SK-N-SH (cell line): Measurements from ENCODE around the gene CLIC4. TPM values are rescaled to one million over a fixed set of nuclear protein-coding genes. Genes with fewer than 3 reads are reported as not detected.
A peak's percentile ranks its signal among the peaks of the same experiment; 100 is the strongest.
"Not testable (repeated sequence)": the region's sequence is repeated elsewhere in the genome, so short reads cannot be mapped to it uniquely, and the experiment has no call there.

Experiments
- CTCF ChIA-PET: fragments of 300-600, 350-600 bp; formaldehyde crosslinking; extraction: SDS; loops from one replicate; lab custom pipeline; 2021; lab: Yijun Ruan, JAX
- POLR2A ChIA-PET: fragments of 350-600 bp; sonication (Branson Sonifier 250); formaldehyde crosslinking; extraction: SDS; loops from one replicate; lab custom pipeline; 2020; ENCODE audit warnings: antibody characterized with exemption, inconsistent platforms; lab: Yijun Ruan, JAX
- DNase-seq: peaks from one replicate; pipeline ENCODE4 v3.0.0; 2012
- H2AFZ ChIP-seq: fragments of 200-600 bp; sonication (generic); 2 replicates; pipeline ENCODE4 v1.8.1; 2016; ENCODE audit warnings: antibody characterized with exemption, mild to moderate bottlenecking, low read depth
- H3F3A ChIP-seq: fragments of 200-600 bp; sonication (generic); replicated peaks from 2 replicates; pipeline ENCODE3; 2016; ENCODE audit warnings: antibody characterized with exemption, mild to moderate bottlenecking; ENCODE audit not compliant: insufficient read depth
- H3K27ac ChIP-seq, 2 experiments: fragments of 200-500 bp in 1 of 2; fragments of 200-600 bp in 1 of 2; sonication (Bioruptor generic) in 1 of 2; sonication (generic), shearing (Covaris generic) in 1 of 2; 2 replicates each; pipeline versions ENCODE4 v1.5.1 to v1.6.1; 2014 to 2016; ENCODE audit warnings: low read depth in 2 of 2, inconsistent platforms in 1 of 2, low read length in 1 of 2, mild to moderate bottlenecking in 1 of 2, mixed read lengths in 1 of 2
- H3K27me3 ChIP-seq: fragments of 200-600 bp; sonication (generic), shearing (Covaris generic); 2 replicates; pipeline ENCODE4 v1.6.1; 2016; ENCODE audit warnings: mixed run types; ENCODE audit not compliant: insufficient read depth
- H3K36me3 ChIP-seq, 2 experiments: fragments of 200-500 bp in 1 of 2; fragments of 200-600 bp in 1 of 2; sonication (Bioruptor generic) in 1 of 2; sonication (generic) in 1 of 2; replicated peaks in 1 of 2; 2 replicates each; pipeline versions ENCODE3 to v1.5.1; 2014 to 2016; ENCODE audit warnings: low read length in 1 of 2, mild to moderate bottlenecking in 1 of 2; ENCODE audit not compliant: insufficient read depth in 2 of 2, control insufficient read depth in 1 of 2
- H3K4me1 ChIP-seq, 2 experiments: fragments of 200-500 bp in 1 of 2; fragments of 200-600 bp in 1 of 2; sonication (Bioruptor generic) in 1 of 2; sonication (generic), shearing (Covaris generic) in 1 of 2; 2 replicates each; pipeline versions ENCODE4 v1.5.1 to v1.6.1; 2014 to 2016; ENCODE audit warnings: low read depth in 1 of 2, low read length in 1 of 2, mixed run types in 1 of 2; ENCODE audit not compliant: insufficient read depth in 2 of 2, control insufficient read depth in 1 of 2
- H3K4me2 ChIP-seq: fragments of 200-600 bp; sonication (generic), shearing (Covaris generic); 2 replicates; pipeline ENCODE4 v1.6.1; 2017; ENCODE audit warnings: mixed run types
- H3K4me3 ChIP-seq, 2 experiments: fragments of 200-500 bp in 1 of 2; fragments of 200-600 bp in 1 of 2; sonication (Bioruptor generic) in 1 of 2; sonication (generic), shearing (Covaris generic) in 1 of 2; 2 replicates each; pipeline versions ENCODE4 v1.5.1 to v1.8.1; 2014 to 2016; ENCODE audit warnings: low read depth in 2 of 2, inconsistent platforms in 1 of 2, low read length in 1 of 2, mild to moderate bottlenecking in 1 of 2, mixed read lengths in 1 of 2, moderate library complexity in 1 of 2
- H3K79me2 ChIP-seq: fragments of 200-600 bp; sonication (generic); 2 replicates; pipeline ENCODE4 v1.8.1; 2017; ENCODE audit warnings: mild to moderate bottlenecking; ENCODE audit not compliant: insufficient read depth
- H3K9ac ChIP-seq: fragments of 200-600 bp; sonication (generic); 2 replicates; pipeline ENCODE4 v1.6.1; 2017; ENCODE audit warnings: mixed run types
- H3K9me2 ChIP-seq: fragments of 200-600 bp; sonication (generic); 2 replicates; pipeline ENCODE4 v1.6.1; 2017; ENCODE audit warnings: mixed run types
- H3K9me3 ChIP-seq: fragments of 200-600 bp; sonication (generic); 2 replicates; pipeline ENCODE4 v1.6.1; 2017; ENCODE audit warnings: mixed run types, mild to moderate bottlenecking, moderate library complexity
- H4K20me1 ChIP-seq: fragments of 200-600 bp; sonication (generic); 2 replicates; pipeline ENCODE4 v1.6.1; 2017; ENCODE audit warnings: mild to moderate bottlenecking, mixed run types; ENCODE audit not compliant: insufficient read depth
- RXRA ChIP-seq: IDR thresholded peaks from 2 replicates; pipeline ENCODE4 v1.4.0; 2012; ENCODE audit warnings: low read depth, mild to moderate bottlenecking, borderline replicate concordance
- WGBS: methylation state at CpG from one replicate; pipeline ENCODE4 v1.1.6; 2017; ENCODE audit warnings: low lambda C conversion rate; 5-methylcytosine and 5-hydroxymethylcytosine counted together
- polyA plus RNA-seq, 3 experiments: library from polyadenylated mRNA; depleted of rRNA; stranded (reverse); fragments of >200 nt; gene quantifications; 2 replicates each; pipeline ENCODE4 v1.2.3, GENCODE V29; 2012
- TF ChIP-seq, protein P1 (sequence below): fragments of 150-350 bp; IDR thresholded peaks from 2 replicates; pipeline ENCODE4 v1.6.1; 2016; ENCODE audit warnings: mild to moderate bottlenecking, low read depth, low read length

CLIC4 gene
- polyA plus RNA-seq, 1 of the 3 experiments (the other 2 are of a cell fraction) = 66.4 TPM

DNA sequence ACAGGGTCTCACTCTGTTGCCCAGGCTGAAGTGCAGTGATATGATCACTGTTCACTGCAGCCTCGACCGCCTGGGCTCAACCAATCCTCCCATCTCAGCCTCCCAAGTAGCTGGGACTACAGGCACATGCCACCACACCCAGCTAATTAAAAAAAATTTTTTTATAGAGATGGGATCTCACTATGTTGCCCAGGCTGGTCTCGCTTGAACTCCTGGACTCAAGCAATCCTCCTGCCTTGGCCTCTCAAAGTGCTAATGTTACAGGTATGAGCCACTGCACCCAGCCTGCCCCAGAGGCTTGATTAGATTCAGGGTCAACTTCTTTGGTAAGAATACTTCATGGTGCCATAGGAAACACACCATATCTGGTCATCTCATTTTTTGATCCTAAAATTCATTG is 66.2 kb downstream of the CLIC4 start:
- H3K9me3 ChIP-seq, H3K27ac ChIP-seq, H3K27me3 ChIP-seq, POLR2A ChIA-PET, H3K4me3 ChIP-seq, H2AFZ ChIP-seq, DNase-seq, H3K9me2 ChIP-seq, H3K4me2 ChIP-seq, H3K9ac ChIP-seq: not testable (repeated sequence)
- Histone ChIP-seq H3F3A (peaks cover 15% of the 10 kb centered on the region), H4K20me1 (peaks cover 24% of the 10 kb centered on the region), H3K4me1 (peaks cover 4 to 11% of the 10 kb centered on the region in 2 experiments; a peak in 3 of 4 replicates), H3K79me2 (peaks cover 100% of the 10 kb centered on the region), H3K36me3 (peaks cover 3 to 31% of the 10 kb centered on the region in 2 experiments)
- WGBS = 92% methylated on average over 3 of the region's 3 CpGs
- CTCF ChIA-PET = interaction anchor here (2.3 kb wide), 1 partner anchor 24 kb away, joined by 7 read pairs; no protein-coding TSS in a partner anchor

DNA sequence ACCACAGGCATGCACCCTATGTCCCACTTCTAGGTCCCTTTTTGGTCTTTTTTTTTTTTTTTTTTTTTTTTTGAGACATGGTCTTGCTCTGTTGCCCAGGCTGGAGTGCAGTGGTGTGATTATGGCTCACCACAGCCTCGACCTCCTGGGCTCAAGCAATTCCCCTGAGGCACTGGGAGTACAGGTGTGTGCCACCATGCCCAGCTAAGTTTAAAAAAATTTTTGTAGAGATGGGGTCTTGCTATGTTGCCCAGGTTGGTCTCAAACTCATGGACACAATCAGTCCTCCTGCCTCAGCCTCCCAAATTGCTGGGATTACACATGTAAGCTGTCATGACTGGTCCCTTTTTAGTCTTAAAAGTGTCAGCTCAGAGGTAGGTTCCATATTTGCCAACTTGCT is 75.0 kb downstream of the CLIC4 start:
- POLR2A ChIA-PET, H3K27me3 ChIP-seq, H3K4me2 ChIP-seq, H3K9me2 ChIP-seq, DNase-seq, H3K27ac ChIP-seq, H3K9me3 ChIP-seq, H2AFZ ChIP-seq, H3K4me3 ChIP-seq, H3K9ac ChIP-seq: not testable (repeated sequence)
- 100% methylated on average over 1 of the region's 1 CpG for WGBS
- Histone ChIP-seq H3F3A (peaks cover 20% of the 10 kb centered on the region), H4K20me1 (peaks cover 40% of the 10 kb centered on the region), H3K79me2 (peaks cover 98% of the 10 kb centered on the region), H3K36me3 (peaks cover 0 to 28% of the 10 kb centered on the region in 2 experiments), H3K4me1 (peaks cover 0 to 14% of the 10 kb centered on the region in 2 experiments)
- CTCF ChIA-PET = interaction anchor here (1.3 kb wide), 1 partner anchor 9 kb away, joined by 3 read pairs; no protein-coding TSS in a partner anchor

DNA sequence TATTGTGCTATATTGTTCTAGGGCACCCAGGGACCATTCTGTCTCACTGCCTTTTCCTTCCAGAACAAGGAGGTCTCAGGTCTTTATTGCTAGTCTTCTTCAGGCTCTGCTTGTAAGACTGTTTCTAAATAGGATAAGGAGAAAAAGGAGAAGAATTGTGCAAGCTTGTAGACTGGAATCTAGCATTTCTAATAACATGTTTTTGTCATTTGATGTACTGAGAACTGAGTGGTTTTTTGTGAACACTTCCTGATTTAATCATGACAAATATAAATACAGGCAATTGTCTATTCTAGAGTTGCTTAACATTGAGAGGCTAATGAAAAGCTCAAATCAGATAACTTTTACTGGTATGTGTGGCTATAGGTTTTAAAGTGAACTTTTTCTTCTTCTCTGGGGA is 77.6 kb downstream of the CLIC4 start:
- peak overlapping the region in 1 of 2 experiments; percentile 26; a peak in 2 of 4 replicates for H3K27ac ChIP-seq
- CTCF ChIA-PET = interaction anchor here (0.7 to 9.6 kb wide), 5 partner anchors 8 to 163 kb away, joined by 3 to 206 read pairs (median 3); no protein-coding TSS in a partner anchor
- peaks cover 10% of the 10 kb centered on the region for H3F3A ChIP-seq
- H2AFZ ChIP-seq = no peak overlapping the region
- TF ChIP-seq, protein P1, sequence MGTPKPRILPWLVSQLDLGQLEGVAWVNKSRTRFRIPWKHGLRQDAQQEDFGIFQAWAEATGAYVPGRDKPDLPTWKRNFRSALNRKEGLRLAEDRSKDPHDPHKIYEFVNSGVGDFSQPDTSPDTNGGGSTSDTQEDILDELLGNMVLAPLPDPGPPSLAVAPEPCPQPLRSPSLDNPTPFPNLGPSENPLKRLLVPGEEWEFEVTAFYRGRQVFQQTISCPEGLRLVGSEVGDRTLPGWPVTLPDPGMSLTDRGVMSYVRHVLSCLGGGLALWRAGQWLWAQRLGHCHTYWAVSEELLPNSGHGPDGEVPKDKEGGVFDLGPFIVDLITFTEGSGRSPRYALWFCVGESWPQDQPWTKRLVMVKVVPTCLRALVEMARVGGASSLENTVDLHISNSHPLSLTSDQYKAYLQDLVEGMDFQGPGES = no peak
- no peak for TF ChIP-seq RXRA
- TF ChIP-seq, all 33 proteins: peak for 0
- peaks cover 0 to 11% of the 10 kb centered on the region in 2 experiments for H3K36me3 ChIP-seq
- H3K27me3 ChIP-seq = no peaks in the 10 kb centered on the region
- no peak for DNase-seq
- no peak overlapping the region for H3K4me2 ChIP-seq
- POLR2A ChIA-PET = no interaction called here
- peaks cover 13 to 25% of the 10 kb centered on the region in 2 experiments for H3K4me1 ChIP-seq
- H4K20me1 ChIP-seq = peaks cover 50% of the 10 kb centered on the region
- H3K9ac ChIP-seq = no peak overlapping the region
- H3K9me2 ChIP-seq = no peaks in the 10 kb centered on the region
- H3K9me3 ChIP-seq = no peaks in the 10 kb centered on the region
- peaks cover 94% of the 10 kb centered on the region for H3K79me2 ChIP-seq
- no peak overlapping the region for H3K4me3 ChIP-seq

DNA sequence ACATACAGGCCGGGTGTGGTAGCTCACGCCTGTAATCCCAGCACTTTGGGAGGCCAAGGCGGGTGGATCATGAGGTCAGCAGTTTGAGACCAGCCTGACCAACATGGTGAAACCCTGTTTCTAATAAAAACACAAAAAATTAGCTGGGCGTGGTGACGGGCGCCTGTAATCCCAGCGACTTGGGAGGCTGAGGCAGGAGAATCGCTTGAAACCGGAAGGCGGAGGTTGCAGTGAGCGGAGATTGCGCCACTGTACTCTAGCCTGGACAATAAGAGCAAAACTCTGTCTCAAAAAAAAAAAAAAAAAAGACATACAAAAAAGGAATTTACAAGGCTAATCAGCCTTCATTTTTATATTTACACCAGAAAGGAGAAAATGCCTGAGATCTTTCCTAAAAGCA is 78.2 kb downstream of the CLIC4 start:
- H3K9me2 ChIP-seq, POLR2A ChIA-PET, H3K4me2 ChIP-seq, H2AFZ ChIP-seq, DNase-seq, H3K9me3 ChIP-seq, H3K27me3 ChIP-seq, H3F3A ChIP-seq, H3K4me3 ChIP-seq, H3K9ac ChIP-seq: not testable (repeated sequence)
- CTCF ChIA-PET = interaction anchor here (1.1 to 9.6 kb wide), 4 partner anchors 12 to 163 kb away, joined by 3 to 206 read pairs (median 9); no protein-coding TSS in a partner anchor
- H3K79me2 ChIP-seq = peaks cover 91% of the 10 kb centered on the region
- H4K20me1 ChIP-seq = peaks cover 54% of the 10 kb centered on the region
- H3K4me1 ChIP-seq = peaks cover 15 to 31% of the 10 kb centered on the region in 2 experiments
- peaks cover 0 to 12% of the 10 kb centered on the region in 2 experiments for H3K36me3 ChIP-seq
- H3K27ac ChIP-seq = peak overlapping the region in 1 of 2 experiments; percentile 26; a peak in 1 of 4 replicates
- 98% methylated on average over 12 of the region's 12 CpGs for WGBS
